M059J (cell line): ENCODE results near the gene NUMB. TPM values are rescaled to one million over a fixed set of nuclear protein-coding genes. Genes with fewer than 3 reads are reported as not detected.

Source experiments
- DNase-seq: peaks from one replicate; pipeline ENCODE4 v3.0.0-alpha.2; 2012; ENCODE audit warnings: low read depth
- total RNA-seq: library from RNA; depleted of rRNA; stranded (reverse); fragments of >200 nt; shearing (Covaris generic); gene quantifications from 2 replicates; pipeline ENCODE4 v1.2.3, GENCODE V29; 2014

NUMB gene
- total RNA-seq, 1 experiment from 2014 or later, result 21.8 TPM

GRCh38 chr14:73261075-73261474 lies 197.3 kb downstream of the NUMB start:
- DNase-seq, result no peak

- no peak for DNase-seq
Measured at GRCh38 chr14:73260574-73260973, 197.8 kb downstream of the NUMB start.

DNA sequence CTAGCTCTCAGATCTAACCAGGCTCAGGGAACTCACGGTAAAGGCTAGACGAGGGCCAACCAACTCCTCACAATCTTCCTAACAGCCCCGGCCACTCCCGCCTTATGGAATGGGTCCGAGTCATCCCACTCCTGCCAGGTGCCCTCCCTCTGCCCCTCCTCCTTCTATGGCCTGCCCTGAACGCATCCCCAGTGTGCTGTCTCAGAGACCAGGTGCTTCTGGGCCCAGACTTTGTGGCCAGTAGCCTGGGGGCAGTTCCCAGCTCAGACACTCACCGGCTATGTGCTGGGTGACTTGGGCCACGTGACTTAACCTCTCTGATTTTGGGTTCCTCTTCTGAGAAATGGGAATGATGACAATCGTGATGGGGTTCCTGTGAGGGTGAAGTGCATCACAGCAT lies 198.5 kb downstream of the NUMB start:
- no peak for DNase-seq

DNA sequence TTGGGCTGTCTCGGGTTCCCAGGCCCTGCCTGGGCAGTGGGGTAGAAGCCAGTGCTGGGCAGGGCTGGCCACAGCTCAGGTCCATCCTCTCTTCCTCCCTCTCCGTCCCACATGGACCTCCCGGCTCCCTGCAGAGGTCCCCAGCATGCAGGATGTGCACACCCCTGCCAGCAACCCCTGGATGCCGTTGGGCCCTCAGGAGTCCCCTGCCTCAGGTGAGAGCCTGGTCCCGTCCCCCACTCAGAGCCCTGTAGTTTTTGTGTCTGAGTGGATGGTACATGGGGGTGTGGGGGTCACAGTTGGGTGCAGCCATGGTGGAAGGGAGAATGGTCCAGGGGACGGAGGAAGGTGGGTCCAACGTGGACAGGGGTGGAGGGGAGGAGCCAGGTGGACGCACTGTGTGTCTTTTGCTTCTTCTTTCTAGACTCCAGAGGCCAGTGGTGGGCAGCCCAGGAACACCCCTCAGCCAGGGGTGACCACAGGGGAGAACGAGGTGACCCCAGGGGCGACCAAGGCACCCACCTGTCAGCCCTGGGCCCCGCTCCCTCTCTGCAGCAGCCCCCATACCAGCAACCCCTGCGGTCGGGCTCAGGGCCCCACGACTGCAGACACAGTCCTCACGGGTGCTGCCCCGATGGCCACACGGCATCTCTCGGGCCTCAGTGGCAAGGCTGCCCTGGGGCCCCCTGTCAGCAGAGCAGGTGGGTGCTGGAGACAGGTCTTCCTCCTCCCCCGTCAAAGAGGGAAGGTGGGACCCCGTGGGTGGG lies 199.3 kb downstream of the NUMB start:
- no peak for DNase-seq

DNA sequence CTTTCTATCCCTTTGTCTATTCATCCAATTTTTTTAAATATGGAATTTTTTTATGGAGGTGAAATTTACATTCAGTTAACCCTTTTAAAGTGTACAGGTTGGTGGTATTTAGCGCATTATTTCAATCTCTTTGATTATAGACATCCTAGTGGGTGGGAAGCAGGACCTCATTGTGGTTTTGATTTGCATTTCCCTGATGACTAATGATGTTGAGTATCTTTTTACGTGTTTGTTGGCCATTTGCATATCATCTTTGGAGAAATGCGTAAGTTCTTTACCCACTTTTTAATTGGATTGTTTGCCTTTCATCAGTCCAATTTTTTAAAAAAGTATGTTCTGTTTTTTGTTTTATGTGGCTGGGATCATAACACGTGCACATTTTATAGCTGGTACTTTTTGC lies 200.3 kb downstream of the NUMB start:
- no peak for DNase-seq

DNA sequence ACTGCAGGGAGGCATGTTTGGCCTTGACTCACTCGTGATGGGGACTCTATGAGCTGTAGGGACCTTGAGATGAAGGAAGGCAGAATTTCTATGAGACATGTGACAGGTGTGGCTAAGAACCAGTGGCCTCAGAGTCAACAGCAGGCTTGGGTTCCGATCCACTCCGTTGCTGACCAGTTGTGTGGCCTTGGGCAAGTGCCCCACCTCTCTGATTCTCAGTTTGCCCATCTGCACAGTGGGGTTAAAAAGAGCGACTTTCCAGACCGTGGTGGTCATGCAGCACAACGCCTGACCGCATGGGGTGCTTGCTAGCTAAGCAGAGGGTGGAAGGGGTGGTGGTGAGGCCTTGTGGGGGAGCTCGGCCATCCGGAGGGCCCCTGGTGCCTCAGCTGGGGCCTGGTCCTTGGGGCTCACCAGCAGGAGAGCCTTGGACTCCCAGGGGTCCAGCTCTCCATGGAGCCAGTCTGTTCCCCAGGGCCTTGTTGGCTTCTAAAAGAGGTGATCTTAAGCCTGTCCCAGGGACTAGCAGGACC lies 202.6 kb downstream of the NUMB start:
- no peak for DNase-seq

- DNase-seq, result no peak
Measured at GRCh38 chr14:73255005-73255400, 203.3 kb downstream of the NUMB start.

DNA sequence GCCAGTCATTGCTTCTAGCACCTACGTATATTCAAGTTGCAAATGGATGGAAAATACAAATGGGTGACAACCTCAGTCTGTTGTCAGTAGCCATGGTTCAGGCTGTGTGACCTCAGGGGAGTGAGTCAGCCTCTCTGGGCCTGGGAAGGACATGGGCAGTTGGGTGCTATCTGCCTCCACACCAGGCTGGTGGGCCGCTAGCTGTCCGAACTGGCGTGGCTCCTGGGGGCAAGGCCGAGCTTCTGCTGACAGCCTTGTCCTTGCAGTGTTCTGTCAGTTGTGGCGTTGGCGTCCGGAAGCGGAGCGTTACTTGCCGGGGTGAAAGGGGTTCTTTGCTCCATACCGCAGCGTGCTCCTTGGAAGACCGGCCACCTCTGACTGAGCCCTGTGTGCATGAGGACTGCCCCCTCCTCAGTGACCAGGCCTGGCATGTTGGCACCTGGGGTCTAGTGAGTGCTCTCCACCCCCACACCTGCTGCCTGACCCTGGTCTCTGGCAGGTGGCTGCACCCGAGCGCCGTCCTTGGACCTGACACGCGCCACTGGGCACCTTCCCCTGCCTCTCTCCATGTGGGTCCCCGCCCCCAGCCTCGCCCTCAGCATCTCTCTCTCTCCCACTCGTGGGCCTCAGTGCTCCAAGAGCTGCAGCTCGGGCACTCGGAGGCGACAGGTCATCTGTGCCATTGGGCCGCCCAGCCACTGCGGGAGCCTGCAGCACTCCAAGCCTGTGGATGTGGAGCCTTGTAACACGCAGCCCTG lies 203.9 kb downstream of the NUMB start:
- DNase-seq, result no peak

GRCh38 chr14:73253721-73254120 lies 204.6 kb downstream of the NUMB start:
- no peak for DNase-seq

GRCh38 chr14:73253323-73253610 lies 205.1 kb downstream of the NUMB start:
- no peak for DNase-seq

DNA sequence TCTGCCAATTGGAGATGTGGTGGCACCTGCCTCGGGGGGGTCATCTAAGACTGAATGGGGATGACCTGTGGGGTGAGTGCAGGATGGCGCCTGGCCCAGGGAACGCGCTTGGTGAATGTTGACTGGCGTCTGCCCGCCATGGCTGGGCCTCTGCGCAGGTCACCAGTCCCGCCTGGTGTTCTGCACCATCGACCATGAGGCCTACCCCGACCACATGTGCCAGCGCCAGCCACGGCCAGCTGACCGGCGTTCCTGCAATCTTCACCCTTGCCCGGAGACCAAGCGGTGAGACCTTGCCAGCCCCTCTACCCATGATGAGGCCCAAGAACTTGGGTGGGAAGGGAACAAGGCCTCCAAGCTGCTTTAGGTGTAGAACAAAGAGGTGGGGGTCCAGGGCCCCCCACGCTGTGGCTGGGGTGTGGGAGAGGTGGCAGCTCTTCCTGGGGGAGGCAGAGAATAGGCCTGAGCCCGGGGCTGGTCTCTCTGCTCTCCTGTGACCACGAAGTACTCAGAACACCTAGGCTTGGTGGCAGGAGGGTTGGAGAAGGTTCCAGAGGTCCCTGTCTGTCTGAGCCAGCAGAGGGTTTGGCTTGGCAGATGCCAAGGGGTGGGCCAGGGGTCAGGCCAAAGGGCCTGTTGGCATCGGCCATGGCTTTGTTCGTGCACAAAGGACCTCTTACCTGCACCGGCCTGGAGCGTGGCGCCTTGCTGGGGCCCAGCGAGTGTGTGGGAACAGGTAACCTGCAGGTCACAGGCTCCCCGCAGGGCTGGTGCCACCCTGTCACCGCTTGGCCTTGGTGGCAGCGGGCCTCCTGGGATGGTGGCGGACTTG lies 205.6 kb downstream of the NUMB start:
- DNase-seq, result no peak

- DNase-seq, result no peak
Measured at GRCh38 chr14:73251516-73252215, 206.7 kb downstream of the NUMB start.

DNA sequence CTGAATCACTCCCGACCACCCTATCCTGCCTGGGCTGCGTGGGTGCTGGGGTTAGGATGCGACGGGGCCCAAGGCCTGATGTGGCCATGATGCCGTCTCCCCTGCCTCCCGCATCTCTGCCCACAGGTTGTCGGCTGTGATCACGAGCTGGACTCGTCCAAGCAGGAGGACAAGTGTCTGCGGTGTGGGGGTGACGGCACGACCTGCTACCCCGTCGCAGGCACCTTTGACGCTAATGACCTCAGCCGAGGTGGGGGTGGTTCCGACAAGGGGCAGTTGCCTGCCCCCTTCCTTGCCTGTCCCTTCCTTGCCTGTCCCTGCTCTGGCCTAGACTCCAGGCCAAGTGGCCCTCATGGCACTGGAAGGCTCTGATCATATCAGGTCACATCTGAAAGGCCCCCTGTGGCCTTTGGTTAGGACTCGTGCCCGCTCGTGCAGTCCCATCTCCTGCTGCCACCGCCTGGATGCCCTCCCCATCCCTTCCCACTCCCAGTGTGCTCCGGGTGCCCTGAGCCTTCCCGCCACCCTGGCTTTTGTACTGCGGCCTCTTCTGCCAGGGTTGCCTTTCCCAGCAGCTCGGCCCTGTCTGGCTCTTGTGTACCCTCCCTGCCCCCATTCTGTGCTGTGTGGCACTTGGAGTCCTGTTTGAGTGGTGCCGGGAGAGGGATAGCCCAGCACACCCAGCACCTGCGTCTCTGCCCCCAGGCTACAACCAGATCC lies 207.4 kb downstream of the NUMB start:
- no peak for DNase-seq

GRCh38 chr14:73250317-73250713 lies 208.0 kb downstream of the NUMB start:
- DNase-seq, result no peak

DNA sequence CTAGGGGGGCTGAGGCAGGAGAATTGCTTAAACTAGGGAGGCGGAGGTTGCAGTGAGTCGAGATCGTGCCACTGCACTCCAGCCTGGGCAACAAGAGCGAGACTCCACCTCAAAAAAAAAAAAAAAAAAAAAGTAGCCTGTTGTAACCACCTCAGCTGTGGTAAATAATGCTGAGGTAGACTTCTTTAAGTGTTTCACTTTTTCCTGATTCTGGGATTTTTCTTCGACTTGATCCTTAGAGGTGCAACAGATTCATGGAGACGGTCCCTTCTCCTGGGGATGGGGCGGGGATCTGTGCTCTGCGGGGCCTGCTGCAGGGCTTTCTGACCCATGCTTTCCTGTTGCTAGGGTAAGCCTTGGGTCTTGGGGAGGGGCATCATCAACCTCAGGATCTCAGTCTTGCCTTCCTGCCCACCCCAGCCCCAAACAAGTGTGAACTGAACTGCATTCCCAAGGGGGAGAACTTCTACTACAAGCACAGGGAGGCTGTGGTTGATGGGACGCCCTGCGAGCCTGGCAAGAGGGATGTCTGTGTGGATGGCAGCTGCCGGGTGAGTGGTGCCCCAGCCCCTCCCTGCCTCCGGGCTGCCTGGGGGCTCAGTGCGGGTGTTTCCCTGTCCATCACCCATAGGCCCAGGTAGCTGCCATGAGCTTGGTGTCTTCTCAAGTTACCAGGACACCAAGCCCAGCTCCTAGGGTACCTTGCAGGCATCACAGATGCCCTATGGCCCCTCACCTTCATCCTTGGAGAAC lies 208.6 kb downstream of the NUMB start:
- no peak for DNase-seq

GRCh38 chr14:73249108-73249507 lies 209.2 kb downstream of the NUMB start:
- DNase-seq, result no peak

GRCh38 chr14:73248108-73248868 lies 210.1 kb downstream of the NUMB start:
- DNase-seq, result peak; percentile 62

DNA sequence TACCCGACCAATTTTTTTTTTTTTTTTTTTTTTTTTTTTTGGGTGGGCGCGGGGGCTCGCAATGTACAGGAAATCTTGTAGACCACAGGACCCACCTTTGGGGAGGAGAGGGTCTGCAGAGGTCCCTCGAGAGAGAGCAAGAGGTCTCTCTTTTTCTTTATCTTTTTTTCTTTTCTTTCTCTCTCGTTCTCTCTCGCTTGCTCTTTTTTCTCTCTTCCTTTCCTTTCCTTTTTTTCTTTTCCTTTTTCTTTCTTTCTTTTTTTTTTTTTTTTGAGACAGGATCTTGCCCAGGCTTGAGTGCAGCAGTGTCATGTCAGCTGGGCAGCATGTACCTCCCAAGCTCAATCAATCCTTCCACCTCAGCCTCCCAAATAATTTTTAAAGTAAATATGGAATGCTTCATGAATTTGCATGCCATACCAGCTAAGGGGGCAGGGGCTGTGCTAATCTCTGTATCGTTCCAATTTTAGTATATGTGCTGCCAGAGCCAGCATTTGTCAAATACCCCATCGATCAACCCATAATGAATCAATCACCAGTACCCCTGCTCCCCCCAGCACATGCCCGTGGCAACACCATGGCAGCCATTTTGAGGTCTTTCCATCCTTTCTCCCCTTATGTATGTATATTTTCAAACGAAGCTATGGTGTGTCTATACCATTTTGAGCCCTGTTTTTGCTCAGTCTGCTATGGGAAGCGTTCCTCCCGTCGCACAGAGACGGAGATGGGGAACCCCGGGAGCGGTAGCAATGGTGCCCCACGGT lies 211.8 kb downstream of the NUMB start:
- DNase-seq, result no peak
